ENCODE data around the gene PFKFB2. TPM values are rescaled to one million over a fixed set of nuclear protein-coding genes. Genes with fewer than 3 reads are reported as not detected.

The PFKFB2 gene
- total RNA-seq, 1 experiment from 2014 or later: 16.8 TPM

GRCh38 chr1:207052911-207053769 lies at the start of gene PFKFB2 (continued):
- TF ChIP-seq AFF4 (CRISPR knock-in tag; IDR thresholded peaks at IDR 0.05; ENCODE audit: borderline replicate concordance): no peak
- TF ChIP-seq E2F5 (CRISPR knock-in tag; IDR thresholded peaks at IDR 0.05): no peak
- TF ChIP-seq STAT6 (CRISPR knock-in tag; conservative IDR thresholded peaks at IDR 0.05; ENCODE audit: low read depth): no peak
- TF ChIP-seq PREB (CRISPR knock-in tag; IDR thresholded peaks at IDR 0.05; ENCODE audit: borderline replicate concordance): no peak
- no peak for TF ChIP-seq ELF4 (CRISPR knock-in tag; IDR thresholded peaks at IDR 0.05; ENCODE audit: low read depth)
- no peak; the same call in 1 of the 2 replicates for TF ChIP-seq MAX (CRISPR knock-in tag; IDR thresholded peaks at IDR 0.05)
- 0 out of 2 replicates have a peak, but pooled peaks have one; percentile 40 for TF ChIP-seq GABPB1 (CRISPR knock-in tag; IDR thresholded peaks at IDR 0.05)
- no peak for TF ChIP-seq ZNF416 (CRISPR knock-in tag; IDR thresholded peaks at IDR 0.05)
- TF ChIP-seq ZSCAN18 (CRISPR knock-in tag; IDR thresholded peaks at IDR 0.05): no peak
- peak; percentile 89 for TF ChIP-seq USF1 (CRISPR knock-in tag; IDR thresholded peaks at IDR 0.05)
- TF ChIP-seq ZNF263 (CRISPR knock-in tag; IDR thresholded peaks at IDR 0.05; ENCODE audit: low read depth): no peak
- no peak for TF ChIP-seq PRDM15 (CRISPR knock-in tag; IDR thresholded peaks at IDR 0.05)
- no peak for TF ChIP-seq ZNF512 (CRISPR knock-in tag; IDR thresholded peaks at IDR 0.05; ENCODE audit: borderline replicate concordance)
- TF ChIP-seq CBFB (CRISPR knock-in tag; IDR thresholded peaks at IDR 0.05; ENCODE audit: low read depth): no peak
- no peak for TF ChIP-seq SOX15 (CRISPR knock-in tag; IDR thresholded peaks at IDR 0.05)

Measured in WTC11 (cell line).